Gastroesophageal sphincter (tissue), 3 donors: ENCODE data around the gene TTC33.

Experiments
- EP300 ChIP-seq: sonication (generic); formaldehyde crosslinking; IDR thresholded peaks from one replicate; pipeline ENCODE4 v1.6.1; 2017; ENCODE audit warnings: antibody characterized with exemption, mild to moderate bottlenecking
- POLR2A ChIP-seq, 2 donors: fragments of 450-650 bp; IDR thresholded peaks; one replicate each; pipeline ENCODE4 v1.6.1; 2017; ENCODE audit warnings: antibody characterized with exemption in 2 of 2, mild to moderate bottlenecking in 2 of 2, moderate library complexity in 1 of 2
- POLR2AphosphoS5 ChIP-seq: sonication (generic); formaldehyde crosslinking; IDR thresholded peaks from one replicate; pipeline ENCODE4 v1.6.1; 2017; ENCODE audit warnings: antibody characterized with exemption
- TF ChIP-seq, protein P1 (sequence below), 4 experiments: fragments of 200-600 bp in 2 of 4; fragments of 450-650 bp in 2 of 4; sonication (generic) in 1 of 4; IDR thresholded peaks; one replicate each; pipeline ENCODE4 v1.5.1; 2017 to 2019; ENCODE audit warnings: antibody characterized with exemption in 4 of 4, mild to moderate bottlenecking in 2 of 4, moderate library complexity in 2 of 4

DNA sequence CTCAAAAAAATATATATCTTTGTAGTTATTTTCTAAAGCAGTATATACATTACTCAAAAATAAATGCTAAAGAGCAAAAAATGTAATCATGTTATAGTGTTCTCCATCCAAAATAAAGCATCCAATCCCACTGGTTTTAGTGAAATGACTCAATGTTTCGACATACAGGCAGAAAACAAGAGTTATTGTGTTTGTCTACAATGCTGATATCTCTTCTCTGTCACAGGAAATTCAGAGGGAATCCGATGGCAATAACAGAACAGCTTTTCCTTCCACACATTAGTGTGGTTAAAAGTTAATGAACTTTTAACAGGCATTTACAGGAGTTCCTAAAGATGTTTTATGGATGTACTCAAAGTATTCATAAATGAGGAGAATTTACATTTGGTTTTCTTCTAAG, 12.0 kb downstream of the TTC33 start:
- no peak for TF ChIP-seq POLR2AphosphoS5
- TF ChIP-seq, protein P1, sequence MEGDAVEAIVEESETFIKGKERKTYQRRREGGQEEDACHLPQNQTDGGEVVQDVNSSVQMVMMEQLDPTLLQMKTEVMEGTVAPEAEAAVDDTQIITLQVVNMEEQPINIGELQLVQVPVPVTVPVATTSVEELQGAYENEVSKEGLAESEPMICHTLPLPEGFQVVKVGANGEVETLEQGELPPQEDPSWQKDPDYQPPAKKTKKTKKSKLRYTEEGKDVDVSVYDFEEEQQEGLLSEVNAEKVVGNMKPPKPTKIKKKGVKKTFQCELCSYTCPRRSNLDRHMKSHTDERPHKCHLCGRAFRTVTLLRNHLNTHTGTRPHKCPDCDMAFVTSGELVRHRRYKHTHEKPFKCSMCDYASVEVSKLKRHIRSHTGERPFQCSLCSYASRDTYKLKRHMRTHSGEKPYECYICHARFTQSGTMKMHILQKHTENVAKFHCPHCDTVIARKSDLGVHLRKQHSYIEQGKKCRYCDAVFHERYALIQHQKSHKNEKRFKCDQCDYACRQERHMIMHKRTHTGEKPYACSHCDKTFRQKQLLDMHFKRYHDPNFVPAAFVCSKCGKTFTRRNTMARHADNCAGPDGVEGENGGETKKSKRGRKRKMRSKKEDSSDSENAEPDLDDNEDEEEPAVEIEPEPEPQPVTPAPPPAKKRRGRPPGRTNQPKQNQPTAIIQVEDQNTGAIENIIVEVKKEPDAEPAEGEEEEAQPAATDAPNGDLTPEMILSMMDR (IDR thresholded peaks at IDR 0.05): no peak
- TF ChIP-seq EP300: no peak
- no peak for TF ChIP-seq POLR2A (IDR thresholded peaks at IDR 0.05)
